T-helper 1 cell treated with Interleukin-12 subunit alpha and Interleukin-12 subunit beta and Interleukin-4 antibody, amounts not matched to agents 30 ng/mL and 1 ng/mL, for 36 hours (primary cell): Measurements from ENCODE around the gene GPD1L. TPM values are rescaled to one million over a fixed set of nuclear protein-coding genes. Genes with fewer than 3 reads are reported as not detected.

Source experiments
- intact Hi-C: fragments of 100-400 bp; cut with micrococcal nuclease; formaldehyde crosslinking; loops from one replicate; pipeline ENCODE4 v1.15.1; 2024
- total RNA-seq: library from RNA; stranded (reverse); gene quantifications from 2 replicates; pipeline ENCODE4 v1.2.3, GENCODE V29; 2022

The GPD1L gene
- total RNA-seq, 1 donor from 2014 or later = 20.6 TPM

DNA sequence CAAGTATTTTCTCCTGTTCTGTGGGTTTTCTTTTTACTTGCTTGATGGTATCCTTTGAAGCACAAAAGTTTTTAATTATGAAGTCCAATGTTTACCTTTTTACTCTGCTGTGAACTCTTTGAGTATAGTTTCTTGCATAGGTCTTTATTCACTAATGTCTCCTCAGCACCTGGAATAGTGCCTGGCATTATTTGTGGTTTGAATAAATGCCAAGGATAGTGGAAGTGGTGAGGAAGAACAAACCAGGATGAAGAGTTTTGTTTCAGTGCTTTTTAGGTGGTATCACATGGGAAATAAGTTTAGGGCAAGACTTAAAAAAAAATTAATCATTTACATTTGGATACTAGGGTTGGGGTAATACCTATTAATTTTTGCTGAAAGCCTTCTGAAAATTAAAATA, 25.7 kb downstream of the GPD1L start:
- intact Hi-C loops = no loop called here

DNA sequence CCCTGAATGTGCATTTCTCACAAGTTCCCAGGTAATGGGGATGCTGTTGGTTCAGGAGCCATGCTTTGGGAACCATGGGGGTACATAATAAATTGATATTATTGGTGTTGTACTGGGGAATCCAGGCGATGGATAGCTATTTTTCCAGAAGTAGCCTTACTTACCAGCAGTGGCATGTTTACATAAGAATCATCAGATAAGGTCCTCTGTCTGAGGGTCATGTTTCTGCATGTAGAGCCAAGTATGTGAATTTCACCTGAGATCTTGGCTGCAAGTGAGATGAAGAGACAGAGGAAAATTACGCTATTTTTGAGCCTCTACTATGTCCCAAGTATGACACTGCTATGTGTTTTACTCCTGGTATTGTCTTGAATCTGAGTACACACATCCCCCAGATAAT, 26.3 kb downstream of the GPD1L start:
- intact Hi-C loops = no loop called here

DNA sequence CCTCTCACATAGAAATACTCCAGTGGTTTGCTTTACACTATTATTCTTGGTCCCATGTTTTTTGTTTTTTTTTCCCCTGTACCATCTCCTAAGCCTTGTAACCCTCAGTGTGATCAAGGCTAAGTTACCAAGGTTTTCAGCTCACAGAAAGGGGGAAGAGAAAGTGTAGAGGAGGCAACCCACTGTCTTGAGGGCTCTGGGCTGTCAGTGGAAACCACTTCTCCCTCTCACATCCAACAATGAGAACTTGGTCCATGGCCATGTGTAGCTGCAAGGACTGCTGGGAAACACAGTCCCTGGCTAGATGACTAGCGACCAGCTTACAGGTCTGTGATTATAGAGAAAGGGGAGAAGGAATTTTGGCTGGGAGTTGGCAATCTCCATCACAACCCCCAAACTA, 30.3 kb downstream of the GPD1L start:
- intact Hi-C loops = no loop called here

DNA sequence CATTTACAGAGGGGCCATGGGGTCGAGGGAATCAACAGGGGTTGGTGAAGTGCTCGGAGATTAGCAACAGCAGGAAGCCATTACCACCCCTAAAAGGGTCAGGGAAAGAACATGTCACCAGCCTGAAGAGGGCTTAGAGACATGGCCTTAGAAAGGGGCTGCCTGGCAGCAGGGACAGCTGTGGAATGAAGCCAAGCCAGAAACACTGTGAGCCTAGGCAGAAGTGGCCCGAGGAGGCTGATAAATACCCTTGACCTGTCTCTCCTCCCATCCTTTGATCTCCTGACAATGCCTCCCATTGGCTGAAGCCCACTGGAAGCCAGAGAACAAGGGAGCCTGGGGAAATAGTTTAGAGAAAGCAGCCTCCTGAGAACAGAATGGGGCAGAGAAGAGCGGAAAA, 31.4 kb downstream of the GPD1L start:
- intact Hi-C loops = no loop called here

DNA sequence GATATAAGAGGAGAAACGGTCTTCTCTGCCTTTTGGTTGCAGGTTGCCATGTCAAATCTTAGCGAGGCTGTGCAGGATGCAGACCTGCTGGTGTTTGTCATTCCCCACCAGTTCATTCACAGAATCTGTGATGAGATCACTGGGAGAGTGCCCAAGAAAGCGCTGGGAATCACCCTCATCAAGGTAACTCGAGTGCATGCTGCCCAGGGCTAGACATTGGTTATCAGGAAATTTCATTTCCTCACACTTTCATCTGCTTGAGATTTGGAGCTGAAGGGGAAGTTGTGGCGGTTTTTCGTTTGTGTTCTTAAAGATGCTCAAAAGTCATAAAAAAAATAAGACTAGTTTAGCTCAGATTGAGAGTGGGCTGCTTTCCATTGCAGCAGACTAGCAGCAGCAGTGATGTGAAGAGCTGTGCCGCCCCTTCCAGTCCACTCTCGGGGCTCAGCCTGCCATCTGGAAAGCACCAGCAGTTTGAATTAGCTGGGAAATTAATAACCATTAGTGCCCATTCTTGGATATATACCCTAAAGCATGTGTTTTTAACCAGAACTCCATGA, 32.2 kb downstream of the GPD1L start:
- intact Hi-C loops = no loop called here

DNA sequence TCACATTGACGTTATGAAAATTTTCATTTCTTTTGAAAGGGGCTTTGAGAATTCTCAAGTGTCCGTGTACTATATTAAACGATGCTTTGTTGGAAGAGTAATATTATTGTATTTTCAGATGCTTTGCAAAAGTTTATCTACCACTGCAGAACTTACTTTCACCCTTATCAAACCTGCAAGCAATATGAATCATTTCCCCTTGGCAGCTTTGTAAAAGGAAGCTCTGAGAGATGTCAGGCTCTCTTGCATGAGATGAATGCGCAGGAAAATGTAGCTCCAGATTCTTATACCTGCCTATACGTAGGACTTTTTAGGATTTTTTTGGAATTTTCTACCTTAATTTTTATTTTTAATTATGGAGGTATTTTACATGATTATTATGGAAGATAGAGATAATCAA, 34.5 kb downstream of the GPD1L start:
- intact Hi-C loops = loop anchor here (5.0 to 10.0 kb wide), 3 partner anchors 416 to 1374 kb away; no protein-coding TSS in a partner anchor

DNA sequence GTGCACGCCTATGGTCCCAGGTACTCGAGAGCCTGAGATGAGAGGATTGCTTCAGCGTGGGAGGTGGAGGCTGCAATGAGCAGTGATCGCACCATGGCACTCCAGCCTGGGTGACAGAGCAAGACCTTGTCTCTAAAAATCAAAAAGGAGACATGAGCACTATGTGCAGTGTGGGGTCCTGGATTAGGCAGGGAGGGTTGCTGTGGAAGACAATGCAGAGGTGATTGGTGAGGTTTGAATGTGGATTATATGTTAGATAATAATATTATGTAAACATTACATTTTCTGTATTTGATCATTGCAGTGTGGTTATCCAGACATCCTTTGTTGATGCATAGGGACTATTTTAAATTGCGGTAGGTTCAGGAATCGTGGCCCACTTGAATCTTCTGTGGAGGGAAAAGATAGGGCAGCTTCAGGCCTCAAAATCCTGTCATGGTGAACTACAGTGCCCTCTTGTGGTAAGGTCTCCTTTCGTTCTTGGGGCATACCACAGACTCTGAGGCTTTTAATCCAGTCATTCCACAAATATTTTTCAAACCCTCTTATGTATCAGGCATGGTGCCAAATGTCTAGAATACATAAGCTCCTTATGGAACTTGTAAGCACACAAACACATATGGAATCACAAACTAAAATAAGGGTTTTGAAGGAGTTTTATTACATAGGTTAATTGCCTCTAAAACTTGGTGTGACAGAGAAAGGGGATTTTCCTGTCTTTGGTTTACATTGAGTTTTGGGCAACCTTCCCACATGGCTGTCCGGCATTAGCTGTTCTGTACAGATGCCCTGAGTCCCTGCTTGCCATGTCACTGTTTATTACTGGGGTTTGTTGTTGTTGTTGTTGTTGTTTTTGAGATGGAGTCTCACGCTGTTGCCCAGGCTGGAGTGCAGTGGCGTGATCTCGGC, 37.7 kb downstream of the GPD1L start:
- intact Hi-C loops = loop anchor here (1.0 to 10.0 kb wide), 7 partner anchors 29 to 1377 kb away; partner anchors contain the start of gene GPD1L

DNA sequence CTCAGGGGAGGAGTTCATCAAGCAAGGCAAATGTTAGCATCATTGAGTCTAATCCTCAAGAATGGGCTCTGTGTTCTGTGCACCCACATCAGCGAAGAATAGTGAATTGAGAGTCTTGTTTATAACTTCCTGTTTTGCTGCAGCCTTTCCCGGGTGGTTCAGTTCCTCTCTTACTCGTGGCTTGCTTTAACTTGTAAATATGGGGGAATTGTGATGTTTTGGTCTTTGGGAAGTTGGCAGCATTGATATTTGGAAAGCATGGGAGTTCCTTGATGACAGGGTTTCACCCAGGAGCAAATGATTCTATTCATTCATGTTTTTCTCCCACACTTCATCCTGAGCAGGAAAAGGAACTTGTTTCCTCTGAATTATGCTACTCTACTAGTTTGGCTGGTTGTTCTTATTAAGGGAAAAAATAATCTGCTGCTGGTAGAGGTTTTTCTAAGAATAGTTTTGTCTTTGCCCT, 40.4 kb downstream of the GPD1L start:
- intact Hi-C loops = loop anchor here (10.0 kb wide), 1 partner anchor 422 kb away; no protein-coding TSS in a partner anchor

DNA sequence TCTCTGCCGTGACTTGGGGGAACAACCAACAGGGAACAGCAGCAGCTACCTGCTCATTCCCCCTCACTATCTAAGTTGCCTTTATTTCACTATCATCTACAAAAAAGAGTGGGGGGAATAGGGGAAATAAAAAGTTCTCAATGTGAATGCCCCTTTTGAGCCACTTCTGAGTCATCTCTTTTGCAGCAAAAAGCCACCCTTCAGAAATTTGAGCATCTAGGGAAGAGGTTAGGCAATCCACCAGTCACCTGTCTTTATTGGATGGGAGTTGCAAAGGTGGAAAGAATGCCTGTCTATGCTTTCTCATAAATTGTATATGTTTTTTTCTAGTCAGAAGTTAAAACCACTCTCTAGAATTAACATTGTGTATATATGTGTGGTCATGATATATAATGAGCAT, 41.1 kb downstream of the GPD1L start:
- intact Hi-C loops = loop anchor here (10.0 kb wide), 1 partner anchor 423 kb away; no protein-coding TSS in a partner anchor

DNA sequence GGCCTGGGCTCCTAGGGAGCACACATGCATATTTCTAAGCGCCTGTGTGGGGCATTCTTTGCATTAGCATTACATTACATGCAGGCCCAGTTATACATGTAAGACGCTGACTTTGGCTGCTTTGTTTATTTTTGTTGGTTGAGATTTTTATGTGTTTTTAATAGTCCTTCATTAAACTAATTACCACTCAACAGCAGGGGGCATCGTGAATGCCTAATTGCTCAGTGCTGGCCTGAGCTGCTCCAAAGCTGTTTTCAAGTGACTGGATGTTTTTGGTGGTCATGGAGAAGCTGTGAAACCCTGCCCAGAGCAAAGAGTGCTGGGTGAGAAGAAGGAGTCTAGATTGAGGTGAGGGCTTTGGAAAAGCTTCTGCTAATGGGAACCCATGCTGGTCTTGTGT, 41.5 kb downstream of the GPD1L start:
- intact Hi-C loops = loop anchor here (10.0 kb wide), 1 partner anchor 423 kb away; no protein-coding TSS in a partner anchor

DNA sequence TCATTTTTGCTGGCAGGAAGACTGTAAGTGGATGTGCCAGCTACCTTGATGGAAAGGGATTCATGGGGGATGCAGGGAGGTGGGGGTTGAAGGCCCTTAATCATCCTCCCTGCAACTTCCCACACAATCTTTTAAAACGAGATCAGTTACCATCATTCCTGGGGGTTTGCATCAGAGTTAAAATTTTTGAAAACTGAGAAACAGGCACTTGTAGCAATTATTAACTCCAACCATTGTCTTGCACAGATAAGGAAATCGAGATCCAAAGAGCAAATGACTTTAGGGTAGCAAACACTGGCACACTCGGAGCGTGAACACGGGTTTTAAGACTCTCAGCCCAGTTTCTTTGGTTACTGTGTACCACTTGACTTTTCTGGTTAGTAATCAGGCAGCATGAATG, 41.9 kb downstream of the GPD1L start:
- intact Hi-C loops = loop anchor here (10.0 kb wide), 1 partner anchor 424 kb away; no protein-coding TSS in a partner anchor

DNA sequence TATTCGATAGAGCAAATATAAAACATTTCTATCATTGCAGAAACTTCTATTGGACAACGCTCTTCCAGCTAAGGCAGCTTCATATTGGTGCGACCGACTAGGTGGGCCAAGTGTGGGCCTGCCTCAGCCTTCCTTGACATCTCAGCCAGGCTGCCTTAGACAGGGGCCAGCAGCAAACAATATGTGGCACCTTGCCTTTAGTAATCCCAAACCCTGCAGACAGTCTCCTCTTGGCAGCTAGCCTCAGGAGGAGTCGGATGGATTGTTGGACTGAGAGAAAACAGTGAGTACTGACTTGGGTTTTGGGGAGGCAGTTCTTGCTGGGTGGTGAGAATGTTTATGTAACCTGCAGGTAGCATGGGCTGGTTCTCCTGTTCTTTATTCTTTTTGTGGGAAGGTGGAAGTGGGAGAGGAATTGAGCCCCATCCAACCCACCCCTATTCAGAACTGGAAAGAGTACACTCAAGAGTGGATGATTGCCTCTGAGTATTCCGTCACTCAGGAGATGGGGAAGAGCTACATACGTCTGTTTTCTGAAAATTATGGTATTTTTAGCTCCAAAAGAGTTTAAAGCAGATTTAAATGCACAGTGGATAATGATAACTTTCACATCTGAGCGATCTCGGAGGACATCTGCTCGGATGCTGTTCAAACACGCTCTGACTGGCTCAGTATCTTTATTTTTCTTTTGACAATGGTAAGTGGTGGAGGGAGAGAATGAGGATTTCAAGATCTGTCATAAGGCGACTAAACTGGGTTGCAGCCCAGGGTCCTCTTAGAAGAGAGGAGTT, 47.2 kb downstream of the GPD1L start:
- intact Hi-C loops = no loop called here

DNA sequence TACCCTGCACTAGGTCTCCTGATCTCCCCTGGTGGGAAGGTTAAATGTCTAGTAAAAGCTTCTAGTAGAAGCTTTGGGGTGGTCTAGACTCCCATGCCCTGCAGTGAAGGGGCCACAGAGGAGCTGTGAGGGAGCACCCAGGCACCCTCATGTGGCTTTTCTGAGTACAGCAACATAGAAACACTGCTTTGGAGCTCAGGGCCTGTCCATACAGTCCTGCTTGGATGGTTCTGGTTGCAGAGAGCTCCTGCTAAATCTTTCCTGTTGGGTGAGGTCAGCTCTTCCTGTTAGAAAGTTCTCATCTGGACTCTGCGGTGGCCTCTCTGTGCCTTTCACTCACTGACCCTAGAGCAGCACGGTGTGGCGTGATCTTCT, 47.8 kb downstream of the GPD1L start:
- intact Hi-C loops = no loop called here

DNA sequence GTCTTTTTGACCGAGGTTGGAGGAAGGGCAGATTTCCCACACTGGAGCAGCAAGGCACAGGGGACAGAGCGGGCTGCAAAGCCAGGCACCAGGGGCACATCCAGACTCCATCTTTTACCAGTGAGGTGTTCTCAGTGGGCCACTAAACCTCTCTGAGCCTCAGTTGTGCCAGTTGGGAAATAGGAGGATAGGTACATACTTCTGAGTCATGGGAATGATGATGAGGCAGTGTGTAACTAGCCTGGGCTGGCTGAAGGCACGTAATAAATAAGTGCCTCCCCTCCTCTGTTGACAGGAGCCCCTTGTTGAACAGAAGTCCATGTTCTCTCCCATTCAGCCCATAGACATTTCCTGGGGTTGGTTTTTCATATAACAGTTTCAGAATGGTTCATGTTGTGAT, 48.7 kb downstream of the GPD1L start:
- intact Hi-C loops = no loop called here

DNA sequence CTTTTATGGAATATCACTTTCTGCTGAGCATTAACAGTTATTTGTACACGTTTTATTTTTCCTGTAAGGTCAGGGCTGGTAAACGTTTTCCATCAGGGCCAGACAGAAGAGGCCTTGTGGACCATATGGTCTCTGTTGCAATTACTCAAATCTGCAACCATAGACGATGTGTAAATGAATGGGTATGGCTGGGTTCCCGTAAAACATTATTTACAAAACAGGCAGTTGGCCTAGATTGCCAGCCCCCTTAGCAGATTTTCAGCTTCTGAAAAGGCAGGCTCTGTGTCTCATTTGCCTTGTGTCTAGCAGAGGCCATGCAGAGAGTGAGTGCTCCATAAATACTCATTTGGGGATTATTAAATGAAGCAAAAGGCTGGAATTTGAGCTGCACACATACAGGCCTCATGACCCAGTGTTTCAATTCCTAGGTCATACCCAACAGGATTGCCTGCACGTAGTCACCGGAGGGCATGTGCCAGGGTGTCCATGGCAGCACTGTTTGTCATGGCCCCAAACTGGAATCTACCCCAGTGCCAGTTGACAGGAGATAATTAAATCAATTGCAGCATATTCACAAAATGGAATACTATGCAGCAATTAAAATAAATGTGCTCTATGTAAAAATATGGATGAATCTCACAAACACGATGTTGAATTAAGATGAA, 51.3 kb downstream of the GPD1L start:
- intact Hi-C loops = no loop called here

DNA sequence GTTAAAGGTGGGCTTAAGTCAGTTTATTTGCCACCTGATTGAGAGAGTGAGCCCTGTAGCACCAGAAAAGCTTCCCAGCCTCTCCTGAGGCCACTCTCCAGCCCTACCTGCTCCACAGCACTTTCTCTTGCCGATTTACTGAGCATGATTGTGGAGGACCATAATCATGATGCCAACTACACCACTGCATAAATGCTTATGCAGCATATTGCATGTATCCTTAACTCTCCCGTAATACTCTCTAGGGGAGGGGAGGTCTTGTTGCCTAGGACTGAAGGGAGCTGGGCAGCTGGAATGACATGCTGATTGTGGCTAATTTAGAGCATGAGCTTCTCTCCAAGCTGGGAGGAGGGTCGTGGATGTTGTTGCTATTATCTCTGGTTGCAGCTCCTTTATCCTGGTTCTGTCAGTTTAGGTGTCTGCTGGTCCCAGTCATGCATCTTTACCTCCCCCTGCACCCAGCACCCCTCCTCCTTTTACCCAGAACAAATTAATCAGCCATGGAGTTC, 54.3 kb downstream of the GPD1L start:
- intact Hi-C loops = no loop called here

DNA sequence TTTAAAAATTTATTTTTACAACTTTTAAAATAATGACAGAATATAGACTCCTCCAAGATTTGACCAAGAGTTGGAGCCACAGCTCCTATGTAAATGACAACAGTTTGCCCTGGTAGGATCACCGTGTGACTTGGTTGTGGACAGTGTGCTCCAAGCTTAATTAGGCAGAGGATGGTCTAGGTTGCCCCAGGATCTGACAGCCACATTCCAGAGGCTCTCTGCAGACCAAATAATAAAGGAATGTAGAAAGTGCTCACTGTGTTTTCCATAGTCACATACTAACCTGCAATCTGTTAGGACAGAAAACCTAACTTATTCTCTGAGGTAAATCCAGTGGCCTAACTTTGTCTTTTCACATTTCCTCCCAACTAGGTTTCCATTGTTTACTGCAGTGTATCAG, 59.0 kb downstream of the GPD1L start:
- intact Hi-C loops = no loop called here

DNA sequence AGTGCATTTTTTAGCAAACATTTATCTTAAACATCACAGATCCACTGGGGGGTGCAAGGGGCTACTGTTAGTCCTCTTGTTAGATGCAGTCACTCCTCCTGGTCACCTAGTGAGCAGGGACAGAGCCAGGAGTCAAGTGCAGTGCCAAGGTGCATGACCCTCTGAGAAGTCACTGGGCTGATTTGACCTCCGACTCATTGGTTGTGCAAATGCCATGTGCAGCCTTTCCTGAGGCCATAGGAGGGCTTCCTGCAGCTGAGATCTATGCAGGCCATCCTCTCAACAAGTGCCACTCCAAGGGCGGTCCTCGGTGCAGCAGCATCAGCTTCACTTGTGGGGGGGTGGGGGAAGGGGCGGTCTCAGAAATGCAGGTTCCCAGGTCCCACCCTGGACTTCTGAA, 60.2 kb downstream of the GPD1L start:
- intact Hi-C loops = no loop called here

DNA sequence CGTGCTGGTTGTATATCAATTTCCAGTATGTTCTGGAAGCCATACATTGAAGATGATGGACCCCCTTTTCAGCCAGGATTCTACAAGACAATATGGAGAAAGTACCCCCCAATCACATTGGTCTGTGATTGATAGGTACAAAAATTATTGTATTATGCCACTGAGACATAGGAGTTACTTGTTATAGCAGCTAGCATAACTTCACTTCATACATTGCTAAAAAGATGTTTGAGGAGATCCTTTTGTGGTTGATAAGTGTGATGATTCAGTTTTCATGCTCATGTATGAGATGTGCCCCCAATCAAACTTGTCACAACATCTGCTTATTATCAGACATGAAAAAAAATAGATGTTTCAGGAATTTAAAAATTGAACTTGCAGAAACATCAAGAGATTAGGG, 66.0 kb downstream of the GPD1L start:
- intact Hi-C loops = no loop called here

DNA sequence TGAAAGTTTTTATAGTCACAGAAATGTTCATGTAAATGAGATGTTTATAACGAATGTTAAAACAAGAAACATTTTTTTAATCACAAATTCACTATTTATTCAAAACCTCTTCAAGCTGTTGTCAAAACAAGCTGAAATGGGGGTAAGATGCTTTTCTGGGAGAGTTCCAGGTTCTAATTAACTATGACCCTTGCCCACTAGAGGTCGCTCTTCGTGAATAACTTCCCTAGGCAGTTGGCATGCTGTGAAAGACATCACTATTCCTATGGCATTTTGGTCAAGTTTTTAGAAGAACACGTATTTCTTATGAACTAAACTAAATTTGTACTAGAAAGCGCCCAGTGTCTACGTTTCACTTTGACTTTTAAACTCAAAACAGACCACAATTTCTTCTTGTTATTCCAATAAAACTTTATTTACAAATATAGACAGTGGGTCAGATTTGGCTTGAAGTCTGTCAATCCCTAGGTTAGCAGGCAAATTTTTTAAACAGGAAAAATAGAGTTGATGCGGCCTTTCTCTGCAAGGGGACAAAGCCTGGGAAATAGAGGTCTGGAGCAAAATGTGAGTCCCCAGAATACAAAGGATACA, 69.3 kb downstream of the GPD1L start:
- intact Hi-C loops = loop anchor here (5.0 kb wide), 2 partner anchors 397 to 512 kb away; partner anchors contain the start of genes CNOT10 and DYNC1LI1
